D341Med (cell line): ENCODE data around the gene POU6F2.
"Not testable (repeated sequence)": the region's sequence is repeated elsewhere in the genome, so short reads cannot be mapped to it uniquely, and the experiment has no call there.

Experiments
- DNase-seq: peaks from one replicate; pipeline ENCODE4 v3.0.0; 2012; ENCODE audit warnings: low spot score

POU6F2 gene

GRCh38 chr7:39001595-39001994 lies 23.9 kb downstream of the POU6F2 start:
- no peak for DNase-seq

GRCh38 chr7:39002755-39003154 lies 25.0 kb downstream of the POU6F2 start:
- DNase-seq, result no peak

GRCh38 chr7:39005036-39005435 lies 27.3 kb downstream of the POU6F2 start:
- no peak for DNase-seq

GRCh38 chr7:39005461-39005860 lies 27.8 kb downstream of the POU6F2 start:
- DNase-seq, result no peak

- DNase-seq, result not testable (repeated sequence)
These were observed 35.6 kb downstream of the POU6F2 start for GRCh38 chr7:39013049-39013939.

GRCh38 chr7:39016609-39017008 lies 38.9 kb downstream of the POU6F2 start:
- no peak for DNase-seq

GRCh38 chr7:39017369-39017915 lies 39.7 kb downstream of the POU6F2 start:
- no peak for DNase-seq

GRCh38 chr7:39022796-39023195 lies 45.1 kb downstream of the POU6F2 start:
- no peak for DNase-seq

- no peak for DNase-seq
These were observed 49.8 kb downstream of the POU6F2 start for GRCh38 chr7:39027491-39027890.

GRCh38 chr7:39033885-39034624 lies 56.3 kb downstream of the POU6F2 start:
- DNase-seq, result no peak

- no peak for DNase-seq
These were observed 57.4 kb downstream of the POU6F2 start for GRCh38 chr7:39035156-39035555.

GRCh38 chr7:39035903-39036302 lies 58.2 kb downstream of the POU6F2 start:
- DNase-seq, result no peak

- DNase-seq, result no peak
These were observed 65.0 kb downstream of the POU6F2 start for GRCh38 chr7:39042670-39043069.

GRCh38 chr7:39043531-39043930 lies 65.8 kb downstream of the POU6F2 start:
- peak; percentile 24 for DNase-seq

GRCh38 chr7:39044489-39044888 lies 66.8 kb downstream of the POU6F2 start:
- no peak for DNase-seq

GRCh38 chr7:39045231-39045630 lies 67.5 kb downstream of the POU6F2 start:
- no peak for DNase-seq

GRCh38 chr7:39051279-39051678 lies 73.6 kb downstream of the POU6F2 start:
- no peak for DNase-seq

- no peak for DNase-seq
These were observed 74.0 kb downstream of the POU6F2 start for GRCh38 chr7:39051707-39052106.

- DNase-seq, result no peak
These were observed 77.0 kb downstream of the POU6F2 start for GRCh38 chr7:39054731-39055130.

- DNase-seq, result no peak
These were observed 78.4 kb downstream of the POU6F2 start for GRCh38 chr7:39056153-39056552.

- no peak for DNase-seq
These were observed 85.1 kb downstream of the POU6F2 start for GRCh38 chr7:39062811-39063210.

- DNase-seq, result no peak
These were observed 91.3 kb downstream of the POU6F2 start for GRCh38 chr7:39069031-39069430.
